Activated T-cell treated with anti-CD3 and anti-CD28 coated beads, Interleukin-2, amount 50 U/mL, for 72 hours (primary cell): ENCODE data around the gene RALB. TPM values are rescaled to one million over a fixed set of nuclear protein-coding genes. Genes with fewer than 3 reads are reported as not detected.
"Not testable (repeated sequence)": the region's sequence is repeated elsewhere in the genome, so short reads cannot be mapped to it uniquely, and the experiment has no call there.

Experiments
- ATAC-seq, 2 donors: fragments of 150-1000 bp; cut with Tn5 transposase; replicated peaks in 1 of 2; 2 replicates each; pipeline ENCODE4 v1.10.0; 2021; ENCODE audit warnings: moderate library complexity in 2 of 2, mild to moderate bottlenecking in 1 of 2
- DNase-seq, 2 donors: peaks; one replicate each; pipeline ENCODE4 v3.0.0; 2021 to 2022; ENCODE audit warnings: mixed read lengths in 1 of 2
- H3K27ac Mint-ChIP-seq: one replicate; pipeline ENCODE4 v1.8.0; 2022; ENCODE audit warnings: mild to moderate bottlenecking, moderate library complexity, mixed read lengths
- H3K27me3 Mint-ChIP-seq: one replicate; pipeline ENCODE4 v1.8.0; 2022; ENCODE audit warnings: low read depth, mixed read lengths
- H3K36me3 Mint-ChIP-seq, 2 donors: one replicate each; pipeline ENCODE4 v1.8.0; 2022; ENCODE audit warnings: mixed read lengths in 2 of 2, mild to moderate bottlenecking in 1 of 2; ENCODE audit not compliant: insufficient read depth in 2 of 2
- H3K4me1 Mint-ChIP-seq: one replicate; pipeline ENCODE4 v1.8.0; 2022; ENCODE audit warnings: low read depth, mixed read lengths
- H3K4me3 Mint-ChIP-seq, 2 donors: one replicate each; pipeline ENCODE4 v1.8.0; 2022; ENCODE audit warnings: mild to moderate bottlenecking in 2 of 2, mixed read lengths in 2 of 2, moderate library complexity in 2 of 2
- H3K9me3 Mint-ChIP-seq, 2 donors: one replicate each; pipeline ENCODE4 v1.8.0; 2022; ENCODE audit warnings: mixed read lengths in 2 of 2
- total RNA-seq, 2 donors: library from RNA; stranded (reverse); gene quantifications; one replicate each; pipeline ENCODE4 v1.2.3, GENCODE V29; 2022

The RALB gene
- total RNA-seq, 2 donors from 2014 or later, result 52.9 to 53.1 TPM

- H3K9me3 Mint-ChIP-seq, result no peaks in the 10 kb centered on the region
- H3K36me3 Mint-ChIP-seq, result peaks cover 16 to 17% of the 10 kb centered on the region in 2 donors
- H3K27ac Mint-ChIP-seq, result peak overlapping the region; percentile 58
- peak; percentile 36 to 46 for ATAC-seq
- peaks cover 19% of the 10 kb centered on the region for H3K27me3 Mint-ChIP-seq
- H3K4me1 Mint-ChIP-seq, result peaks cover 61% of the 10 kb centered on the region
- peak; percentile 43 to 53 for DNase-seq
- H3K4me3 Mint-ChIP-seq, result peak overlapping the region; percentile 95 to 100
Measured at GRCh38 chr2:120253021-120253882, 600 bp downstream of the RALB start.

- H3K36me3 Mint-ChIP-seq, result peaks cover 20 to 21% of the 10 kb centered on the region in 2 donors
- H3K27me3 Mint-ChIP-seq, result peaks cover 9% of the 10 kb centered on the region
- H3K4me3 Mint-ChIP-seq, result peak overlapping the region; percentile 95 to 100
Measured at GRCh38 chr2:120254178-120254577, 1.5 kb downstream of the RALB start.

GRCh38 chr2:120255071-120255470, 2.4 kb downstream of the RALB start:
- Mint-ChIP-seq H3K27me3 (peaks cover 3% of the 10 kb centered on the region), H3K4me1 (peaks cover 63% of the 10 kb centered on the region), H3K27ac (no peak overlapping the region), H3K9me3 (peaks cover 0 to 2% of the 10 kb centered on the region in 2 donors), H3K36me3 (peaks cover 22% of the 10 kb centered on the region in 2 donors), H3K4me3 (peak overlapping the region; percentile 49 to 100)
- DNase-seq (no peak), ATAC-seq (no peak)

More at GRCh38 chr2:120254178-120254577, 1.5 kb downstream of the RALB start:
- ATAC-seq (no peak), DNase-seq (no peak)
- Mint-ChIP-seq H3K4me1 (peaks cover 63% of the 10 kb centered on the region), H3K27ac (peak overlapping the region; percentile 16), H3K9me3 (peaks cover 0 to 2% of the 10 kb centered on the region in 2 donors)

DNA sequence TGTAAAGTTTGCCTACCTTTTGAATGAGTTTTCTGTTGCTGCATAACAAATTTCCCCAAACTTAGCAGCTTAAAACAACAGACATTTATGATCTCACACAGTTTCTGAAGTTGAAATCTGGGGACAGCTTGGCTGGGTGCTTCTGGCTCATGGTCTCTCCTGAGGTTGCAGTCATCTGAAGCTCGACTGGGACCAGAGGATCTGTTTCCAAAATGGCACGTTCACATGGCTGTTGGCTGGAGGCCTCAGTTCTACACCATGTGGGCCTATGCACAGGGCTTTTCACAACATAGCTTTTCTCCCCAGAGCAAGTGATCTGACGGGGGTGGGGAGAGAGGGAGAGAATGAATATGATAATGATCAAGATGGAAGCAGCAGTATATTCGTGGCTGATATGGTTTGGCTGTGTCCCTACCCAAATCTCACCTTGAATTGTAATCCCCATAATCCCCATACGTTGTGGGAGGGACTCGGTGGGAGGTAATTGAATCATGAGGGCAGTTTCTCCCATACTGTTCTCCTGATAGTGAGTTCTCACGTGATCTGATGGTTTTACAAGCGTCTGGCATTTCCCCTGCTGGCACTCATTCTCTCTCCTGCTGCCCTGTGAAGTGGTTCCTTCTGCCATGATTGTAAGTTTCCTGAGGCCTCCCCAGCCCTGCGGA, 3.5 kb downstream of the RALB start:
- peak overlapping the region; percentile 1 to 38 for H3K4me3 Mint-ChIP-seq
- ATAC-seq, result no peak
- H3K27ac Mint-ChIP-seq, result no peak overlapping the region
- DNase-seq, result no peak
- H3K27me3 Mint-ChIP-seq, result no peaks in the 10 kb centered on the region
- H3K36me3 Mint-ChIP-seq, result peaks cover 23 to 29% of the 10 kb centered on the region in 2 donors
- H3K4me1 Mint-ChIP-seq, result peaks cover 63% of the 10 kb centered on the region
- H3K9me3 Mint-ChIP-seq, result peaks cover 0 to 9% of the 10 kb centered on the region in 2 donors

DNA sequence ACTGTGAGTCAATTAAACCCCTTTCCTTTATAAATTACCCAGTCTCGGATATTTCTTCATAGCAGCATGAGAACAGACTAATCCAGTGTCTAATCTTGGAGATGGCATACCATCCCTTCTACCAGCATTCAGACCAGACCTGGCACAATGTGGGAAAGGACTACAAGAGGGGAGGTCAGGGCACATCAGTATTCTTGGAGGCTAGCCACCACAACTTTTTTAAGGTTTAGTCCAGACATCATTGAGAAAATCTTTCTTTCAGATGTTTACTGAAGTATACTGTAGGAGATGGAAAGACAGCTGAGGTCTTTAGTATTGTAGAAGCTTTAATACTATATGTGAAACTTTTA, 4.0 kb downstream of the RALB start:
- Mint-ChIP-seq H3K4me1 (peaks cover 62% of the 10 kb centered on the region), H3K36me3 (peaks cover 23 to 29% of the 10 kb centered on the region in 2 donors), H3K4me3 (peak overlapping the region; percentile 1 to 38), H3K9me3 (peaks cover 0 to 9% of the 10 kb centered on the region in 2 donors), H3K27me3 (no peaks in the 10 kb centered on the region), H3K27ac (no peak overlapping the region)
- ATAC-seq, result no peak
- DNase-seq, result no peak

DNA sequence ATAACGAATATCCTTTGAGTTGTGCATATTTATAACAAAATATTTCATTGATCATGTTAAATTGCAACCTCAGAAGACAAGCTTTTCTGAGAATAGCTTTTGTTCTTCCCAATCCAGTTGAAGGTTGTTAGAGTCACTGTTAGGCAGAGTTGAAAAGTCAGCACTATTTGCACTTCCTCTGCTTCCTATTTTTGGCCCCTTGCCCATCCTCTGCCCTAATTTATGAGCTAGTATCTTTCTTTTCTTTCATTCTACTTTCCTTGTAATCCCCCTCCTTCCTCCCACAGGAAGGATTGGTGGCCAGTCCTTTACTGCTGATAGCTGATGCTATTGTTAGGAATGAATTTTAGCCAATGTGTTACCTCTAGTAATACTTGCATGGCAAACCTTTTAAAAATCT, 4.9 kb downstream of the RALB start:
- Mint-ChIP-seq H3K36me3 (peaks cover 18 to 27% of the 10 kb centered on the region in 2 donors), H3K4me3 (peak overlapping the region in 1 of 2 donors; percentile 28), H3K4me1 (peaks cover 53% of the 10 kb centered on the region), H3K27me3 (no peaks in the 10 kb centered on the region), H3K9me3 (peaks cover 0 to 9% of the 10 kb centered on the region in 2 donors), H3K27ac (peak overlapping the region; percentile 32)
- ATAC-seq, result no peak
- no peak for DNase-seq

GRCh38 chr2:120258196-120258595, 5.5 kb downstream of the RALB start:
- no peak for ATAC-seq
- H3K9me3 Mint-ChIP-seq, result peaks cover 0 to 9% of the 10 kb centered on the region in 2 donors
- no peak for DNase-seq
- H3K27ac Mint-ChIP-seq, result no peak overlapping the region
- H3K4me3 Mint-ChIP-seq, result peak overlapping the region in 1 of 2 donors; percentile 0
- H3K4me1 Mint-ChIP-seq, result peaks cover 53% of the 10 kb centered on the region
- peaks cover 17 to 27% of the 10 kb centered on the region in 2 donors for H3K36me3 Mint-ChIP-seq
- H3K27me3 Mint-ChIP-seq, result no peaks in the 10 kb centered on the region

DNA sequence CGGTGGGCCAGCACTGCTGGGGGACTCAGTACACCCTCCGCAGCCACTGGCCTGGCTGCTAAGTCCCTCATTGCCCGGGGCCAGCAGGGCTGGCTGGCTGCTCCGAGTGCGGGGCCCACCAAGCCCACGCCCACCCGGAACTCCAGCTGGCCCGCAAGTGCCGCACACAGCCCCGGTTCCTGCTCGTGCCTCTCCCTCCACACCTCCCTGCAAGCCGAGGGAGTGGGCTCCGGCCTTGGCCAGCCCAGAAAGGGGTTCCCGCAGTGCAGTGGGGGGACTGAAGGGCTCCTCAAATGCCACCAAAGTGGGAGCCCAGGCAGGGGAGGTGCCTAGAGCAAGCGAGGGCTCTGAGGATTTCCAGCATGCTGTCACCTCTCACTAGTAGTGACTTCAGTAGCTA, 7.3 kb downstream of the RALB start:
- H3K27me3 Mint-ChIP-seq, H3K4me3 Mint-ChIP-seq, DNase-seq, H3K9me3 Mint-ChIP-seq, H3K27ac Mint-ChIP-seq, ATAC-seq: not testable (repeated sequence)
- peaks cover 41% of the 10 kb centered on the region for H3K4me1 Mint-ChIP-seq
- peaks cover 15 to 27% of the 10 kb centered on the region in 2 donors for H3K36me3 Mint-ChIP-seq

DNA sequence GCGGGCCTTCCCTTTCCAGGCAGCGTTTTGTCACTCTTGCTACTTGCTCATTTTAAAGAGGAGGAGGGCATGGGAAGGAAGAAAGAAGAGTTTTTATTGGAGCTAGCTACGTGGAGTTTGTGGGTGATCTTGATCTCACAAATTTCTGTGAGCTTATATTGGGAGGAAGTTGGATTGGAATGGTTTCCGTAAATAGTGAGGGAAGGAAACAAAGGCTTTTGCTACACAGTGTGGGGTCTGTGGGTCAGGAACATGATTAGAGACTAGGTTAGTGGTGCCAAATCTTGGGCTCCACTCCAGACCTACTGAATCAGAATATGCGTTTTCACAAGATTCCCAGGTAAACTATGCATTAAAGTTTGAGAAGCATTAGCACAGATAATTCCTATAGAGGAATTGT, 8.1 kb downstream of the RALB start:
- no peak for ATAC-seq
- H3K27ac Mint-ChIP-seq, result no peak overlapping the region

DNA sequence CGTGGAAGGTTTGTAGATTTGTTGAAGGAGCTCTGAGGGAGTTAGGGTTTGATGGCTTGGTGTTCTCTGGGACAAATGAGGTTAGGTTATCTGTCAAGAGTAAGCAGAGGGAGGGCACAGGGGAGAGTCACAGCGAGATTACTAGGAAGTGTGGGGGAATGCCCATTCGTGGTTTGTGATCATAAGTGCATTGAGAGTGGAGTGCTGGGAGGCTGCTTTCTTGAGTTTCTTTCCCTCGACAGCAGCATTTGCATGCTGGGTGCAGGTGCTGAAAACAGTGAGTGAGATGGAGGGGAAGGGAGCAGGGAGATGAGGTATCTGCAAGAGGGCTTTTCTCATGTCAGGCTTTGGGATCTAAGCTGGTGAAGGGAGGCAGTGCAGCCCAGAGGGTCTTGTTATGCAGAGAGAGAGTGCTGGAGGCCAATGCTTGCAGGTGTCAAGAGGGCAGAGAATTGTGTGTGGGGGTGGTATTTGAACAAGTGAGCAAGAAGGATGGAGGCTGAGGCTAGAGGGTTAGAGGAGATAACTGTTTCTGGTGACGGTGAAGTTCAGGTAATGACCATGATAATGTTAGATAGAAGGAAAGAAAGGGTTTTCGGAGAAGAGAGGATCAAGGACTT, 8.8 kb downstream of the RALB start:
- H3K36me3 Mint-ChIP-seq, result peaks cover 15 to 21% of the 10 kb centered on the region in 2 donors
- DNase-seq (peak; percentile 65 to 70), ATAC-seq (peak; percentile 96 to 98)
- H3K27me3 Mint-ChIP-seq, result no peaks in the 10 kb centered on the region
- peaks cover 0 to 9% of the 10 kb centered on the region in 2 donors for H3K9me3 Mint-ChIP-seq
- peaks cover 37% of the 10 kb centered on the region for H3K4me1 Mint-ChIP-seq
- no peak overlapping the region for H3K4me3 Mint-ChIP-seq
- no peak overlapping the region for H3K27ac Mint-ChIP-seq

More for the DNA sequence above, 8.1 kb downstream of the RALB start:
- Mint-ChIP-seq H3K36me3 (peaks cover 15 to 26% of the 10 kb centered on the region in 2 donors), H3K4me1 (peaks cover 43% of the 10 kb centered on the region), H3K9me3 (peaks cover 0 to 9% of the 10 kb centered on the region in 2 donors), H3K4me3 (no peak overlapping the region), H3K27me3 (no peaks in the 10 kb centered on the region)
- DNase-seq, result no peak

DNA sequence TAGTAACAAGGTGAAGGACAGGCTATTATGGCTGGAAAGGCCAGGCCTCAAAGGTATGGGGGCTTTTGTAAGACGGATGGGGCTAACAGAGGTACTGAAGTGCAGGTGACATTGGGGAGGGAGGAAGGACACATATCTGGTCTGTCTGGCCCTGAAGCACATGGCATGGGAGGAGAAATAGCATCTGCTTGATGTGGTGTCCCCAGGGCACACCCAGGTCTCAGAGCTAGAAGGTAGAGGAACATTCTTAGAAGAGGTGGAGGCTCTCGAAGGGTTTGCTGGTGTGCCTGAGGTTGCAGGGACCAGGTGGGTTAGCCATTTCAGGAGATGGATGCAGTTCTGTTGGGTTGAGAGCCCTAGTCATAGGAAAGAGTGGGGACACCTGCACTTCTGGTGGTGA, 9.5 kb downstream of the RALB start:
- Mint-ChIP-seq H3K9me3 (peaks cover 0 to 9% of the 10 kb centered on the region in 2 donors), H3K36me3 (peaks cover 15 to 19% of the 10 kb centered on the region in 2 donors), H3K27me3 (no peaks in the 10 kb centered on the region), H3K4me1 (peaks cover 37% of the 10 kb centered on the region), H3K4me3 (no peak overlapping the region), H3K27ac (no peak overlapping the region)
- no peak for DNase-seq
- ATAC-seq, result peak; percentile 9 to 17

- no peak for DNase-seq
- Mint-ChIP-seq H3K4me3 (peak overlapping the region in 1 of 2 donors; percentile 11), H3K27ac (no peak overlapping the region), H3K4me1 (peaks cover 36% of the 10 kb centered on the region), H3K27me3 (no peaks in the 10 kb centered on the region), H3K36me3 (peaks cover 12 to 16% of the 10 kb centered on the region in 2 donors), H3K9me3 (peaks cover 0 to 9% of the 10 kb centered on the region in 2 donors)
- ATAC-seq, result no peak
Measured at GRCh38 chr2:120262761-120263428, 10.2 kb downstream of the RALB start.
